GM10266 (cell line): ENCODE data around the gene RRP9.
"Not testable (repeated sequence)": the region's sequence is repeated elsewhere in the genome, so short reads cannot be mapped to it uniquely, and the experiment has no call there.

Source experiments
- DNase-seq: peaks from one replicate; pipeline ENCODE4 v3.0.0; 2012; ENCODE audit errors: extremely low spot score
- CTCF ChIP-seq: IDR thresholded peaks from 2 replicates; pipeline ENCODE4 v1.5.1; 2012; ENCODE audit warnings: mild to moderate bottlenecking, low read depth; ENCODE audit not compliant: control insufficient read depth, insufficient read depth; ENCODE audit errors: missing control alignments

RRP9 gene

GRCh38 chr3:51933471-51934138, 8.1 kb downstream of the RRP9 start:
- TF ChIP-seq CTCF = no peak
- DNase-seq = no peak

GRCh38 chr3:51932471-51933370, 9.0 kb downstream of the RRP9 start:
- no peak for DNase-seq
- no peak for TF ChIP-seq CTCF

- no peak for TF ChIP-seq CTCF
- peak; percentile 4 for DNase-seq
These were observed 9.9 kb downstream of the RRP9 start for GRCh38 chr3:51931756-51932155.

- no peak for TF ChIP-seq CTCF
- DNase-seq = peak; percentile 4
These were observed 11.3 kb downstream of the RRP9 start for GRCh38 chr3:51930439-51930838.

- peak; percentile 6 for DNase-seq
- TF ChIP-seq CTCF = no peak
These were observed 12.2 kb downstream of the RRP9 start for GRCh38 chr3:51929420-51930003.

- DNase-seq = not testable (repeated sequence)
These were observed 12.7 kb downstream of the RRP9 start for GRCh38 chr3:51928981-51929380.

- no peak for DNase-seq
- no peak for TF ChIP-seq CTCF
These were observed 13.3 kb downstream of the RRP9 start for GRCh38 chr3:51928438-51928837.
